Osteoblast (primary cell): ENCODE data around the gene TEPSIN. TPM values are rescaled to one million over a fixed set of nuclear protein-coding genes. Genes with fewer than 3 reads are reported as not detected.

ENCODE experiments used
- DNase-seq: peaks from one replicate; pipeline ENCODE4 v3.0.0; 2011; ENCODE audit warnings: low spot score, mixed read lengths; ENCODE audit not compliant: insufficient read length; ENCODE audit errors: missing footprints
- H2AFZ ChIP-seq: 2 replicates; pipeline ENCODE4 v1.6.0; 2011; ENCODE audit warnings: mild to moderate bottlenecking, low read length
- H3K27ac ChIP-seq: 2 replicates; pipeline ENCODE4 v1.5.1; 2011; ENCODE audit warnings: mild to moderate bottlenecking, low read depth, low read length, moderate library complexity
- H3K27me3 ChIP-seq: 2 replicates; pipeline ENCODE4 v1.6.0; 2012; ENCODE audit warnings: mild to moderate bottlenecking, control low read depth, inconsistent platforms, low read length, moderate library complexity; ENCODE audit not compliant: insufficient read depth
- H3K36me3 ChIP-seq: 2 replicates; pipeline ENCODE4 v1.5.1; 2011; ENCODE audit warnings: mild to moderate bottlenecking, low read length, control low read depth, moderate library complexity; ENCODE audit not compliant: insufficient read depth
- H3K4me1 ChIP-seq: 2 replicates; pipeline ENCODE4 v1.5.1; 2011; ENCODE audit warnings: mild to moderate bottlenecking, low read length, control low read depth, moderate library complexity; ENCODE audit not compliant: insufficient read depth
- H3K4me2 ChIP-seq: 2 replicates; pipeline ENCODE4 v1.6.0; 2011; ENCODE audit warnings: mild to moderate bottlenecking, low read length; ENCODE audit not compliant: insufficient read depth
- H3K4me3 ChIP-seq: fragments of 200-600 bp; sonication (generic); 3 replicates; pipeline ENCODE4 v1.5.1; 2012; ENCODE audit warnings: mild to moderate bottlenecking, low read length, inconsistent platforms; ENCODE audit not compliant: insufficient read depth
- H3K79me2 ChIP-seq: 2 replicates; pipeline ENCODE4 v1.6.0; 2012; ENCODE audit warnings: mild to moderate bottlenecking, low read length, control low read depth, inconsistent platforms; ENCODE audit not compliant: insufficient read depth
- H3K9me3 ChIP-seq: 2 replicates; pipeline ENCODE4 v1.5.1; 2011; ENCODE audit warnings: low read depth, low read length, control low read depth
- H4K20me1 ChIP-seq: 2 replicates; pipeline ENCODE4 v1.6.0; 2012; ENCODE audit warnings: mild to moderate bottlenecking, low read length, control low read depth; ENCODE audit not compliant: insufficient read depth
- CTCF ChIP-seq: IDR thresholded peaks from 2 replicates; pipeline ENCODE4 v1.5.1; 2011; ENCODE audit warnings: mild to moderate bottlenecking, low read depth, low read length, moderate library complexity; ENCODE audit errors: extremely low read depth
- total RNA-seq: library from RNA; depleted of rRNA; stranded (reverse); fragments of >200 nt; gene quantifications from 2 replicates; pipeline ENCODE4 v1.2.3, GENCODE V29; 2012

The TEPSIN gene
- total RNA-seq, 1 donor = 16.6 TPM

- H2AFZ ChIP-seq = no peak overlapping the region
These were observed 48.3 kb downstream of the TEPSIN start for GRCh38 chr17:81190591-81190990.

GRCh38 chr17:81189670-81190530 lies 49.0 kb downstream of the TEPSIN start:
- Histone ChIP-seq H3K4me3 (no peak overlapping the region), H4K20me1 (no peaks in the 10 kb centered on the region), H2AFZ (no peak overlapping the region), H3K79me2 (no peaks in the 10 kb centered on the region), H3K9me3 (no peaks in the 10 kb centered on the region), H3K4me1 (no peaks in the 10 kb centered on the region), H3K27me3 (peaks cover under 1% of the 10 kb centered on the region), H3K4me2 (no peak overlapping the region), H3K36me3 (no peaks in the 10 kb centered on the region), H3K27ac (no peak overlapping the region)
- DNase-seq = no peak
- TF ChIP-seq CTCF = no peak

More at GRCh38 chr17:81190591-81190990, 48.3 kb downstream of the TEPSIN start:
- no peak overlapping the region for H3K4me3 ChIP-seq
- H3K27me3 ChIP-seq = no peaks in the 10 kb centered on the region
- no peaks in the 10 kb centered on the region for H3K36me3 ChIP-seq
- DNase-seq = no peak
- no peak overlapping the region for H3K4me2 ChIP-seq
- no peaks in the 10 kb centered on the region for H4K20me1 ChIP-seq
- no peaks in the 10 kb centered on the region for H3K79me2 ChIP-seq
- TF ChIP-seq CTCF = no peak
- no peaks in the 10 kb centered on the region for H3K4me1 ChIP-seq
- no peak overlapping the region for H3K27ac ChIP-seq
- H3K9me3 ChIP-seq = no peaks in the 10 kb centered on the region

- DNase-seq = no peak
- Histone ChIP-seq H3K27me3 (peaks cover 7% of the 10 kb centered on the region), H3K4me1 (no peaks in the 10 kb centered on the region), H3K4me3 (no peak overlapping the region), H3K36me3 (no peaks in the 10 kb centered on the region), H3K79me2 (no peaks in the 10 kb centered on the region), H4K20me1 (no peaks in the 10 kb centered on the region), H3K9me3 (no peaks in the 10 kb centered on the region), H3K4me2 (no peak overlapping the region), H2AFZ (no peak overlapping the region), H3K27ac (no peak overlapping the region)
- no peak for TF ChIP-seq CTCF
These were observed 49.8 kb downstream of the TEPSIN start for GRCh38 chr17:81189016-81189415.

GRCh38 chr17:81188491-81188840 lies 50.4 kb downstream of the TEPSIN start:
- no peaks in the 10 kb centered on the region for H4K20me1 ChIP-seq
- no peaks in the 10 kb centered on the region for H3K36me3 ChIP-seq
- peaks cover 7% of the 10 kb centered on the region for H3K27me3 ChIP-seq
- no peak overlapping the region for H3K4me3 ChIP-seq
- H2AFZ ChIP-seq = no peak overlapping the region
- no peaks in the 10 kb centered on the region for H3K9me3 ChIP-seq
- no peak overlapping the region for H3K27ac ChIP-seq
- no peaks in the 10 kb centered on the region for H3K79me2 ChIP-seq
- no peaks in the 10 kb centered on the region for H3K4me1 ChIP-seq
- no peak overlapping the region for H3K4me2 ChIP-seq
- DNase-seq = no peak
- no peak for TF ChIP-seq CTCF
